Naive thymus-derived CD4-positive, alpha-beta T cell (primary cell): Measurements from ENCODE around the gene ATXN7L2. TPM values are rescaled to one million over a fixed set of nuclear protein-coding genes. Genes with fewer than 3 reads are reported as not detected.

Experiments
- polyA plus RNA-seq, 2 donors: library from polyadenylated mRNA; unstranded; fragments of 300-500 nt; fragmentation: Illumina TruSeq; gene quantifications; one replicate each; pipeline ENCODE4 v1.2.3, GENCODE V29; 2021
- total RNA-seq, 6 experiments: library from RNA in 5 of 6; stranded (reverse) in 5 of 6; gene quantifications; 1 replicate in 5 of 6; 2 replicates in 1 of 6; pipeline ENCODE4 v1.2.3 and lab custom pipeline; 2021 to 2026

The ATXN7L2 gene
- total and polyA plus RNA-seq, 7 experiments from 2014 or later = 4.9 to 15.2 (median 11.7) TPM

Other genes starting within 250 kb of the ATXN7L2 start
- gene CELSR2, start 234.4 kb upstream of the ATXN7L2 start, total RNA-seq = 1 to 10 TPM; 3.0 to 6.4 (median 3.2) TPM
- gene CELSR2, start 234.4 kb upstream of the ATXN7L2 start, polyA plus RNA-seq = 1 to 10 TPM in 1 of 2 donors, under 1 TPM in 1; 0.17 to 1.3 TPM
- gene PSRC1, start 200.8 kb upstream of the ATXN7L2 start, total RNA-seq = 10 to 100 TPM in 1 of 5 experiments, 1 to 10 TPM in 1, under 1 TPM in 2, not detected in 1; 0.38 to 16.1 (median 1.3) TPM
- gene PSRC1, start 200.8 kb upstream of the ATXN7L2 start, polyA plus RNA-seq = under 1 TPM in 1 of 2 donors, not detected in 1; 0.67 TPM
- gene MYBPHL, start 176.9 kb upstream of the ATXN7L2 start, total RNA-seq = not detected
- gene MYBPHL, start 176.9 kb upstream of the ATXN7L2 start, polyA plus RNA-seq = not detected
- 10 to 100 TPM in 1 of 5 experiments, 1 to 10 TPM in 4; 1.0 to 25.6 (median 1.8) TPM for gene SORT1, start 86.0 kb upstream of the ATXN7L2 start, total RNA-seq
- not detected for gene SORT1, start 86.0 kb upstream of the ATXN7L2 start, polyA plus RNA-seq
- gene PSMA5, start 57.5 kb upstream of the ATXN7L2 start, total RNA-seq = 100 to 1,000 TPM in 1 of 5 experiments, 10 to 100 TPM in 4; 38.3 to 203 (median 70.7) TPM
- 10 to 100 TPM; 80.0 to 81.9 TPM for gene PSMA5, start 57.5 kb upstream of the ATXN7L2 start, polyA plus RNA-seq
- gene SYPL2, start 17.4 kb upstream of the ATXN7L2 start, total RNA-seq = not detected
- under 1 TPM in 1 of 2 donors, not detected in 1; 0.43 TPM for gene SYPL2, start 17.4 kb upstream of the ATXN7L2 start, polyA plus RNA-seq
- gene CYB561D1, start 10.2 kb downstream of the ATXN7L2 start, total RNA-seq = 10 to 100 TPM; 19.6 to 41.5 (median 24.1) TPM
- gene CYB561D1, start 10.2 kb downstream of the ATXN7L2 start, polyA plus RNA-seq = 10 to 100 TPM; 13.5 to 25.3 TPM
- gene AMIGO1, start 25.8 kb downstream of the ATXN7L2 start, total RNA-seq = 10 to 100 TPM in 3 of 5 experiments, 1 to 10 TPM in 2; 2.9 to 42.2 (median 17.7) TPM
- 10 to 100 TPM; 17.4 to 36.2 TPM for gene AMIGO1, start 25.8 kb downstream of the ATXN7L2 start, polyA plus RNA-seq
- under 1 TPM; 0.05 to 0.58 (median 0.42) TPM for gene GPR61, start 56.0 kb downstream of the ATXN7L2 start, total RNA-seq
- under 1 TPM in 1 of 2 donors, not detected in 1; 0.45 TPM for gene GPR61, start 56.0 kb downstream of the ATXN7L2 start, polyA plus RNA-seq
- 1 to 10 TPM; 4.9 to 9.3 (median 7.0) TPM for gene GNAI3, start 64.7 kb downstream of the ATXN7L2 start, total RNA-seq
- gene GNAI3, start 64.7 kb downstream of the ATXN7L2 start, polyA plus RNA-seq = 1 to 10 TPM; 7.2 to 7.7 TPM
- gene GNAT2, start 135.7 kb downstream of the ATXN7L2 start, total RNA-seq = under 1 TPM in 1 of 5 experiments, not detected in 4; 0.39 TPM
- not detected for gene GNAT2, start 135.7 kb downstream of the ATXN7L2 start, polyA plus RNA-seq
- gene AMPD2, start 135.9 kb downstream of the ATXN7L2 start, total RNA-seq = 100 to 1,000 TPM in 3 of 5 experiments, 10 to 100 TPM in 2; 82.8 to 403 (median 119) TPM
- gene AMPD2, start 135.9 kb downstream of the ATXN7L2 start, polyA plus RNA-seq = 10 to 100 TPM; 26.2 to 51.7 TPM
- gene GSTM4, start 172.2 kb downstream of the ATXN7L2 start, total RNA-seq = 10 to 100 TPM; 14.2 to 28.4 (median 16.1) TPM
- gene GSTM4, start 172.2 kb downstream of the ATXN7L2 start, polyA plus RNA-seq = 10 to 100 TPM in 1 of 2 donors, 1 to 10 TPM in 1; 3.1 to 15.0 TPM
- gene GSTM2, start 184.2 kb downstream of the ATXN7L2 start, total RNA-seq = 100 to 1,000 TPM in 3 of 5 experiments, 10 to 100 TPM in 2; 52.2 to 201 (median 109) TPM
- 10 to 100 TPM; 64.6 to 72.2 TPM for gene GSTM2, start 184.2 kb downstream of the ATXN7L2 start, polyA plus RNA-seq
- gene GSTM1, start 203.9 kb downstream of the ATXN7L2 start, total RNA-seq = 10 to 100 TPM in 2 of 5 experiments, not detected in 3; 45.9 to 83.6 TPM
- gene GSTM1, start 203.9 kb downstream of the ATXN7L2 start, polyA plus RNA-seq = 10 to 100 TPM in 1 of 2 donors, not detected in 1; 62.4 TPM
- under 1 TPM in 2 of 5 experiments, not detected in 3; 0.42 to 0.81 TPM for gene GSTM5, start 228.3 kb downstream of the ATXN7L2 start, total RNA-seq
- gene GSTM5, start 228.3 kb downstream of the ATXN7L2 start, polyA plus RNA-seq = not detected